ENCODE data around the gene EPS15.

- no peak for TF ChIP-seq REST (IDR thresholded peaks at IDR 0.05)
- TF ChIP-seq EGR1 (IDR thresholded peaks at IDR 0.05; ENCODE audit: low read depth in 2 of 2): no peak
- no peak for TF ChIP-seq RAD21 (IDR thresholded peaks at IDR 0.05)
- TF ChIP-seq MAX (IDR thresholded peaks at IDR 0.05): no peak
- no peak for TF ChIP-seq CTCF (IDR thresholded peaks at IDR 0.05; ENCODE audit: low read depth, low read length, missing input control)
- TF ChIP-seq YY1 (IDR thresholded peaks at IDR 0.05): no peak
- TF ChIP-seq GABPA (IDR thresholded peaks at IDR 0.05 in 1 of 2, conservative IDR thresholded peaks at IDR 0.05 in 1 of 2): no peak
- TF ChIP-seq HNF4A (conservative IDR thresholded peaks at IDR 0.05): no peak
- TF ChIP-seq ATF3 (IDR thresholded peaks at IDR 0.05): no peak
- TF ChIP-seq SP1 (IDR thresholded peaks at IDR 0.05): no peak
- TF ChIP-seq JUND (IDR thresholded peaks at IDR 0.05): no peak
- no peak for TF ChIP-seq TAF1 (conservative IDR thresholded peaks at IDR 0.05)
- TF ChIP-seq FOXA2 (IDR thresholded peaks at IDR 0.05): no peak
Observed at GRCh38 chr1:51381964-51382363, 137.1 kb downstream of the EPS15 start.

All from liver (tissue), 3 donors.